K562 (cell line): ENCODE measurements around the gene DHX58. TPM values are rescaled to one million over a fixed set of nuclear protein-coding genes. Genes with fewer than 3 reads are reported as not detected.
A peak's percentile ranks its signal among the peaks of the same experiment; 100 is the strongest.

Source experiments
- HOXB6 ChIP-seq: fragments of 250-450 bp; sonication (Bioruptor Pico); IDR thresholded peaks from 2 replicates; pipeline ENCODE4 v1.5.1; 2022; ENCODE audit warnings: mild to moderate bottlenecking, borderline replicate concordance
- MAX ChIP-seq: sonication (generic); formaldehyde crosslinking; IDR thresholded peaks from 2 replicates; pipeline ENCODE4 v1.9.0; 2022; ENCODE audit warnings: mild to moderate bottlenecking, missing genetic modification reagents
- PHTF2 ChIP-seq: fragments of 250-450 bp; sonication (Bioruptor Pico); IDR thresholded peaks from 2 replicates; pipeline ENCODE4 v1.5.0; 2021; ENCODE audit warnings: mild to moderate bottlenecking
- POLR2AphosphoS2 ChIP-seq: IDR thresholded peaks from 2 replicates; pipeline ENCODE4 v1.6.1; 2012; ENCODE audit warnings: low read length, improper control_type of control experiment
- PRPF4 ChIP-seq: fragments of 200-400 bp; formaldehyde crosslinking; IDR thresholded peaks from one replicate; pipeline ENCODE4 v1.6.1; 2017; ENCODE audit warnings: low read length, low read depth, mild to moderate bottlenecking; ENCODE audit not compliant: insufficient read depth, poor library complexity, severe bottlenecking
- PTRF ChIP-seq: fragments of 450-650 bp; IDR thresholded peaks from 2 replicates; pipeline ENCODE4 v1.6.1; 2016; ENCODE audit warnings: mild to moderate bottlenecking, missing genetic modification characterization, missing compliant biosample characterization
- TEAD2 ChIP-seq: fragments of 450-650 bp; IDR thresholded peaks from 2 replicates; pipeline ENCODE4 v1.6.1; 2016; ENCODE audit warnings: missing genetic modification characterization, control low read depth, missing compliant biosample characterization
- VEZF1 ChIP-seq: fragments of 200-800 bp; sonication (Bioruptor generic); IDR thresholded peaks from 2 replicates; pipeline ENCODE4 v1.6.1; 2017; ENCODE audit warnings: missing genetic modification characterization, missing compliant biosample characterization
- ZNF3 ChIP-seq: fragments of 250-450 bp; sonication (Bioruptor Pico); IDR thresholded peaks from 2 replicates; pipeline ENCODE4 v1.5.0; 2021; ENCODE audit warnings: mild to moderate bottlenecking, moderate library complexity
- ZNF408 ChIP-seq: fragments of 250-450 bp; sonication (Bioruptor Pico); IDR thresholded peaks from 2 replicates; pipeline ENCODE4 v1.4.0; 2020; ENCODE audit warnings: low read depth, mild to moderate bottlenecking, moderate library complexity
- polyA plus RNA-seq, 8 experiments: library from polyadenylated mRNA; depleted of rRNA in 4 of 8; stranded (reverse) in 5 of 8; unstranded in 3 of 8; fragments of >200 nt; fragmentation: Nextera tagmentation in 2 of 8; fragmentation: Illumina TruSeq in 1 of 8; extraction: Ambion mirVana in 2 of 8; extraction: Trizol in 1 of 8; gene quantifications; 2 replicates each; pipeline versions ENCODE4 v1.2.1 to v1.2.3, GENCODE V29; 2011 to 2014; ENCODE audit warnings: inconsistent platforms in 1 of 8, missing spikeins in 1 of 8
- total RNA-seq, 7 experiments: library from RNA; depleted of rRNA in 6 of 7; stranded (reverse); fragments of >200 nt in 6 of 7; fragmentation: Illumina TruSeq in 2 of 7; extraction: Trizol in 2 of 7; gene quantifications; 2 replicates each; pipeline versions ENCODE4 v1.2.1 to v1.2.3, GENCODE V29; 2011 to 2021; ENCODE audit warnings: low replicate concordance in 1 of 7
- TF ChIP-seq, protein P1 (sequence below): fragments of 450-650 bp; formaldehyde crosslinking; IDR thresholded peaks from 2 replicates; pipeline ENCODE4 v1.4.0; 2020; ENCODE audit warnings: mild to moderate bottlenecking
- TF ChIP-seq, protein P2 (sequence below): fragments of 250-450 bp; sonication (Bioruptor Pico); IDR thresholded peaks from 2 replicates; pipeline ENCODE4 v1.8.0; 2022; ENCODE audit warnings: inconsistent platforms
- TF ChIP-seq, protein P3 (sequence below): IDR thresholded peaks from 2 replicates; pipeline ENCODE4 v1.6.1; 2012; ENCODE audit warnings: low read depth, low read length, improper control_type of control experiment, borderline replicate concordance
- TF ChIP-seq, protein P4 (sequence below): conservative IDR thresholded peaks from 2 replicates; pipeline ENCODE4 v1.6.1; 2011; ENCODE audit warnings: low read depth, mild to moderate bottlenecking, low read length; ENCODE audit not compliant: control insufficient read depth
- TF ChIP-seq, protein P5 (sequence below), 2 experiments: IDR thresholded peaks; 2 replicates each; pipeline ENCODE4 v1.6.1; 2012; ENCODE audit warnings: improper control_type of control experiment in 2 of 2, low read depth in 2 of 2, low read length in 2 of 2, borderline replicate concordance in 1 of 2

DHX58 gene
- total and polyA plus RNA-seq, 9 of the 15 experiments (the other 6 are each of a cell fraction or from before 2014, with no cell fraction given) = 0.15 to 3.0 (median 1.4) TPM

GRCh38 chr17:42107597-42108576 lies 4.6 kb downstream of the DHX58 start (continued):
- TF ChIP-seq, protein P1, sequence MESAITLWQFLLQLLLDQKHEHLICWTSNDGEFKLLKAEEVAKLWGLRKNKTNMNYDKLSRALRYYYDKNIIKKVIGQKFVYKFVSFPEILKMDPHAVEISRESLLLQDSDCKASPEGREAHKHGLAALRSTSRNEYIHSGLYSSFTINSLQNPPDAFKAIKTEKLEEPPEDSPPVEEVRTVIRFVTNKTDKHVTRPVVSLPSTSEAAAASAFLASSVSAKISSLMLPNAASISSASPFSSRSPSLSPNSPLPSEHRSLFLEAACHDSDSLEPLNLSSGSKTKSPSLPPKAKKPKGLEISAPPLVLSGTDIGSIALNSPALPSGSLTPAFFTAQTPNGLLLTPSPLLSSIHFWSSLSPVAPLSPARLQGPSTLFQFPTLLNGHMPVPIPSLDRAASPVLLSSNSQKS (CRISPR knock-in tag) = no peak
- peak; percentile 36; the same call in 1 of the 2 replicates for TF ChIP-seq MAX
- TF ChIP-seq PRPF4 = no peak
- no peak for TF ChIP-seq ZNF3
- TF ChIP-seq PTRF = peak; percentile 55; the same call in 1 of the 2 replicates
- no peak for TF ChIP-seq HOXB6 (CRISPR knock-in tag)
- no peak for TF ChIP-seq PHTF2 (CRISPR knock-in tag)
- TF ChIP-seq ZNF408 (CRISPR knock-in tag) = no peak
- TF ChIP-seq, protein P2, sequence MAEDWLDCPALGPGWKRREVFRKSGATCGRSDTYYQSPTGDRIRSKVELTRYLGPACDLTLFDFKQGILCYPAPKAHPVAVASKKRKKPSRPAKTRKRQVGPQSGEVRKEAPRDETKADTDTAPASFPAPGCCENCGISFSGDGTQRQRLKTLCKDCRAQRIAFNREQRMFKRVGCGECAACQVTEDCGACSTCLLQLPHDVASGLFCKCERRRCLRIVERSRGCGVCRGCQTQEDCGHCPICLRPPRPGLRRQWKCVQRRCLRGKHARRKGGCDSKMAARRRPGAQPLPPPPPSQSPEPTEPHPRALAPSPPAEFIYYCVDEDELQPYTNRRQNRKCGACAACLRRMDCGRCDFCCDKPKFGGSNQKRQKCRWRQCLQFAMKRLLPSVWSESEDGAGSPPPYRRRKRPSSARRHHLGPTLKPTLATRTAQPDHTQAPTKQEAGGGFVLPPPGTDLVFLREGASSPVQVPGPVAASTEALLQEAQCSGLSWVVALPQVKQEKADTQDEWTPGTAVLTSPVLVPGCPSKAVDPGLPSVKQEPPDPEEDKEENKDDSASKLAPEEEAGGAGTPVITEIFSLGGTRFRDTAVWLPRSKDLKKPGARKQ = no peak
- TF ChIP-seq TEAD2 = no peak
- TF ChIP-seq POLR2AphosphoS2 = no peak
- TF ChIP-seq, protein P3, sequence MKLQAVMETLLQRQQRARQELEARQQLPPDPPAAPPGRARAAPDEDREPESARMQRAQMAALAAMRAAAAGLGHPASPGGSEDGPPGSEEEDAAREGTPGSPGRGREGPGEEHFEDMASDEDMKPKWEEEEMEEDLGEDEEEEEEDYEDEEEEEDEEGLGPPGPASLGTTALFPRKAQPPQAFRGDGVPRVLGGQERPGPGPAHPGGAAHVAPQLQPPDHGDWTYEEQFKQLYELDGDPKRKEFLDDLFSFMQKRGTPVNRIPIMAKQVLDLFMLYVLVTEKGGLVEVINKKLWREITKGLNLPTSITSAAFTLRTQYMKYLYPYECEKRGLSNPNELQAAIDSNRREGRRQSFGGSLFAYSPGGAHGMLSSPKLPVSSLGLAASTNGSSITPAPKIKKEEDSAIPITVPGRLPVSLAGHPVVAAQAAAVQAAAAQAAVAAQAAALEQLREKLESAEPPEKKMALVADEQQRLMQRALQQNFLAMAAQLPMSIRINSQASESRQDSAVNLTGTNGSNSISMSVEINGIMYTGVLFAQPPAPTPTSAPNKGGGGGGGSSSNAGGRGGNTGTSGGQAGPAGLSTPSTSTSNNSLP = no peak
- TF ChIP-seq, protein P4, sequence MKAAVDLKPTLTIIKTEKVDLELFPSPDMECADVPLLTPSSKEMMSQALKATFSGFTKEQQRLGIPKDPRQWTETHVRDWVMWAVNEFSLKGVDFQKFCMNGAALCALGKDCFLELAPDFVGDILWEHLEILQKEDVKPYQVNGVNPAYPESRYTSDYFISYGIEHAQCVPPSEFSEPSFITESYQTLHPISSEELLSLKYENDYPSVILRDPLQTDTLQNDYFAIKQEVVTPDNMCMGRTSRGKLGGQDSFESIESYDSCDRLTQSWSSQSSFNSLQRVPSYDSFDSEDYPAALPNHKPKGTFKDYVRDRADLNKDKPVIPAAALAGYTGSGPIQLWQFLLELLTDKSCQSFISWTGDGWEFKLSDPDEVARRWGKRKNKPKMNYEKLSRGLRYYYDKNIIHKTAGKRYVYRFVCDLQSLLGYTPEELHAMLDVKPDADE = no peak
- peak; percentile 66 for TF ChIP-seq VEZF1 (CRISPR knock-in tag)
- TF ChIP-seq, protein P5, sequence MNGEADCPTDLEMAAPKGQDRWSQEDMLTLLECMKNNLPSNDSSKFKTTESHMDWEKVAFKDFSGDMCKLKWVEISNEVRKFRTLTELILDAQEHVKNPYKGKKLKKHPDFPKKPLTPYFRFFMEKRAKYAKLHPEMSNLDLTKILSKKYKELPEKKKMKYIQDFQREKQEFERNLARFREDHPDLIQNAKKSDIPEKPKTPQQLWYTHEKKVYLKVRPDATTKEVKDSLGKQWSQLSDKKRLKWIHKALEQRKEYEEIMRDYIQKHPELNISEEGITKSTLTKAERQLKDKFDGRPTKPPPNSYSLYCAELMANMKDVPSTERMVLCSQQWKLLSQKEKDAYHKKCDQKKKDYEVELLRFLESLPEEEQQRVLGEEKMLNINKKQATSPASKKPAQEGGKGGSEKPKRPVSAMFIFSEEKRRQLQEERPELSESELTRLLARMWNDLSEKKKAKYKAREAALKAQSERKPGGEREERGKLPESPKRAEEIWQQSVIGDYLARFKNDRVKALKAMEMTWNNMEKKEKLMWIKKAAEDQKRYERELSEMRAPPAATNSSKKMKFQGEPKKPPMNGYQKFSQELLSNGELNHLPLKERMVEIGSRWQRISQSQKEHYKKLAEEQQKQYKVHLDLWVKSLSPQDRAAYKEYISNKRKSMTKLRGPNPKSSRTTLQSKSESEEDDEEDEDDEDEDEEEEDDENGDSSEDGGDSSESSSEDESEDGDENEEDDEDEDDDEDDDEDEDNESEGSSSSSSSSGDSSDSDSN (IDR thresholded peaks at IDR 0.05; ENCODE audit: borderline replicate concordance in 1 of 2, low read depth in 2 of 2, low read length in 2 of 2) = no peak
